Endothelial cell (in vitro differentiated cells): ENCODE data around the gene SLFN13. TPM values are rescaled to one million over a fixed set of nuclear protein-coding genes. Genes with fewer than 3 reads are reported as not detected.
"Not testable (repeated sequence)": the region's sequence is repeated elsewhere in the genome, so short reads cannot be mapped to it uniquely, and the experiment has no call there.

Experiments used
- DNase-seq: peaks from one replicate; pipeline ENCODE4 v3.0.0; 2021; ENCODE audit warnings: low spot score
- H3K27ac Mint-ChIP-seq: one replicate; pipeline ENCODE4 v1.8.0; 2021; ENCODE audit warnings: mixed read lengths, inconsistent platforms; ENCODE audit not compliant: unreplicated experiment
- H3K27me3 Mint-ChIP-seq: one replicate; pipeline ENCODE4 v1.8.0; 2021; ENCODE audit warnings: mild to moderate bottlenecking, moderate library complexity, mixed read lengths, inconsistent platforms; ENCODE audit not compliant: unreplicated experiment
- H3K36me3 Mint-ChIP-seq: one replicate; pipeline ENCODE4 v1.8.0; 2021; ENCODE audit warnings: mild to moderate bottlenecking, low read depth, mixed read lengths, inconsistent platforms; ENCODE audit not compliant: unreplicated experiment
- H3K4me1 Mint-ChIP-seq: one replicate; pipeline ENCODE4 v1.8.0; 2021; ENCODE audit warnings: mild to moderate bottlenecking, mixed read lengths, inconsistent platforms; ENCODE audit not compliant: unreplicated experiment
- H3K4me3 Mint-ChIP-seq: one replicate; pipeline ENCODE4 v1.8.0; 2021; ENCODE audit warnings: mild to moderate bottlenecking, mixed read lengths, inconsistent platforms; ENCODE audit not compliant: unreplicated experiment
- H3K9me3 Mint-ChIP-seq: one replicate; pipeline ENCODE4 v1.8.0; 2021; ENCODE audit warnings: mixed read lengths, inconsistent platforms; ENCODE audit not compliant: unreplicated experiment
- CTCF ChIP-seq: fragments of 200-600 bp; sonication (generic); IDR thresholded peaks from one replicate; pipeline ENCODE4 v1.5.0; 2021; ENCODE audit warnings: antibody characterized with exemption; ENCODE audit not compliant: unreplicated experiment
- total RNA-seq: library from RNA; stranded (reverse); fragmentation: NEBNext Ultra II Directional; extraction: Animal tissue kit (Norgen Biotek cat#: 25700); gene quantifications from one replicate; pipeline ENCODE4 v1.2.1, GENCODE V29; 2021; ENCODE audit not compliant: unreplicated experiment

SLFN13 gene
- total RNA-seq, 1 donor from 2014 or later, result 9.1 TPM

GRCh38 chr17:35423761-35424160 lies 24.8 kb downstream of the SLFN13 start:
- Mint-ChIP-seq H3K36me3 (peaks cover 14% of the 10 kb centered on the region), H3K27ac (no peak overlapping the region), H3K4me3 (no peak overlapping the region), H3K27me3 (no peaks in the 10 kb centered on the region), H3K9me3 (no peaks in the 10 kb centered on the region), H3K4me1 (no peaks in the 10 kb centered on the region)
- TF ChIP-seq CTCF, result no peak
- DNase-seq, result no peak

- peaks cover 14% of the 10 kb centered on the region for H3K36me3 Mint-ChIP-seq
- not testable (repeated sequence) for H3K27me3 Mint-ChIP-seq, H3K9me3 Mint-ChIP-seq, H3K4me3 Mint-ChIP-seq, H3K27ac Mint-ChIP-seq, H3K4me1 Mint-ChIP-seq, DNase-seq
Measured at GRCh38 chr17:35421069-35421468, 27.5 kb downstream of the SLFN13 start.

- H3K27ac Mint-ChIP-seq, result no peak overlapping the region
Measured at GRCh38 chr17:35416659-35417058, 31.9 kb downstream of the SLFN13 start.

GRCh38 chr17:35414707-35415106 lies 33.9 kb downstream of the SLFN13 start:
- not testable (repeated sequence) for H3K4me1 Mint-ChIP-seq, H3K27ac Mint-ChIP-seq, DNase-seq, H3K27me3 Mint-ChIP-seq, H3K9me3 Mint-ChIP-seq
- Mint-ChIP-seq H3K4me3 (peak overlapping the region; percentile 56), H3K36me3 (peaks cover 34% of the 10 kb centered on the region)

More at GRCh38 chr17:35416659-35417058, 31.9 kb downstream of the SLFN13 start:
- H3K9me3 Mint-ChIP-seq, result no peaks in the 10 kb centered on the region
- no peak overlapping the region for H3K4me3 Mint-ChIP-seq
- TF ChIP-seq CTCF, result no peak
- DNase-seq, result no peak
- peaks cover 23% of the 10 kb centered on the region for H3K36me3 Mint-ChIP-seq
- no peaks in the 10 kb centered on the region for H3K4me1 Mint-ChIP-seq
- H3K27me3 Mint-ChIP-seq, result no peaks in the 10 kb centered on the region

GRCh38 chr17:35414247-35414646 lies 34.3 kb downstream of the SLFN13 start:
- no peak overlapping the region for H3K4me3 Mint-ChIP-seq
- no peaks in the 10 kb centered on the region for H3K4me1 Mint-ChIP-seq
- H3K27ac Mint-ChIP-seq, result no peak overlapping the region
- no peaks in the 10 kb centered on the region for H3K27me3 Mint-ChIP-seq
- peaks cover 34% of the 10 kb centered on the region for H3K36me3 Mint-ChIP-seq
- TF ChIP-seq CTCF, result no peak
- H3K9me3 Mint-ChIP-seq, result no peaks in the 10 kb centered on the region
- no peak for DNase-seq

- Mint-ChIP-seq H3K36me3 (peaks cover 19% of the 10 kb centered on the region), H3K4me1 (no peaks in the 10 kb centered on the region)
Measured at GRCh38 chr17:35407531-35407930, 41.0 kb downstream of the SLFN13 start.

More at GRCh38 chr17:35407531-35407930, 41.0 kb downstream of the SLFN13 start:
- Mint-ChIP-seq H3K27ac (no peak overlapping the region), H3K27me3 (no peaks in the 10 kb centered on the region), H3K4me3 (no peak overlapping the region), H3K9me3 (no peaks in the 10 kb centered on the region)
- no peak for DNase-seq
- TF ChIP-seq CTCF, result no peak
